ENCODE results near the gene PTBP1. TPM values are rescaled to one million over a fixed set of nuclear protein-coding genes. Genes with fewer than 3 reads are reported as not detected.

Gene PTBP1
- total and polyA plus RNA-seq, 2 donors (not counting 1 experiment from before 2014, with no cell fraction given): 137 to 309 TPM

- peak overlapping the region; percentile 99 for H3K4me2 ChIP-seq (replicated peaks; ENCODE audit: low read depth, low read length, poor library complexity, severe bottlenecking)
- CTCF ChIA-PET: no interaction called here
Observed at GRCh38 chr19:800360-801029, 3.2 kb downstream of the PTBP1 start.

More at GRCh38 chr19:800360-801029, 3.2 kb downstream of the PTBP1 start:
- no peak for ATAC-seq (ENCODE audit: low read depth)
- Mint-ChIP-seq H3K27ac (peak overlapping the region; percentile 11), H3K4me1 (peaks cover 44% of the 10 kb centered on the region), H3K27me3 (no peaks in the 10 kb centered on the region), H3K4me3 (peak overlapping the region; percentile 51), H3K9me3 (ENCODE audit: insufficient read depth) (no peaks in the 10 kb centered on the region)
- Histone ChIP-seq H4K20me1 (ENCODE audit: control insufficient read depth, insufficient read depth, low read length, poor library complexity, severe bottlenecking) (peaks cover 76% of the 10 kb centered on the region), H2AFZ (ENCODE audit: insufficient read depth, low read depth, low read length, poor library complexity, severe bottlenecking) (no peak overlapping the region), H3K9ac (ENCODE audit: low read length) (no peak overlapping the region), H3K4me1 (ENCODE audit: control insufficient read depth in 2 of 2, insufficient read depth in 2 of 2, low read length in 2 of 2) (peaks cover 22 to 49% of the 10 kb centered on the region in 2 donors), H3K36me3 (replicated peaks in 1 of 2; ENCODE audit: control extremely low read depth in 1 of 2, control insufficient read depth in 1 of 2, extremely low read depth in 1 of 2, insufficient read depth in 2 of 2, low read length in 1 of 2) (peaks cover 0 to 58% of the 10 kb centered on the region in 2 experiments), H3K4me3 (ENCODE audit: control extremely low read depth in 1 of 5, extremely low read depth in 1 of 5, insufficient read depth in 1 of 5, low read depth in 2 of 5, low read length in 4 of 5) (no peak overlapping the region), H3K79me2 (ENCODE audit: control insufficient read depth, insufficient read depth, low read length) (peaks cover 87% of the 10 kb centered on the region), H3K9me3 (ENCODE audit: control extremely low read depth in 1 of 3, control insufficient read depth in 2 of 3, insufficient read depth in 1 of 3, low read length in 2 of 3) (no peaks in the 10 kb centered on the region), H3K27me3 (replicated peaks in 1 of 4; ENCODE audit: control extremely low read depth in 1 of 4, control insufficient read depth in 3 of 4, insufficient read depth in 4 of 4, low read length in 3 of 4) (no peaks in the 10 kb centered on the region), H3K27ac (ENCODE audit: low read length in 2 of 2) (no peak overlapping the region)
- POLR2A ChIA-PET: interaction anchor here (1.0 kb wide), 1 partner anchor 238 kb away, joined by 3 read pairs; no protein-coding TSS in a partner anchor
- DNase-seq: peak; percentile 22
- TF ChIP-seq CTCF (IDR thresholded peaks at IDR 0.05) (no peak), EZH2 (IDR thresholded peaks at IDR 0.05; ENCODE audit: borderline replicate concordance, insufficient read depth, low read depth, low read length, poor library complexity, severe bottlenecking) (no peak)
- 83% methylated on average over 17 of the region's 17 CpGs for WGBS (ENCODE audit: insufficient coverage)
- intact Hi-C loops (cut with micrococcal nuclease): no loop called here

Data from B cell (primary cell).